SK-N-SH (cell line): ENCODE data around the gene NOS1. TPM values are rescaled to one million over a fixed set of nuclear protein-coding genes. Genes with fewer than 3 reads are reported as not detected.

Source experiments
- CTCF ChIA-PET: fragments of 300-600, 350-600 bp; formaldehyde crosslinking; extraction: SDS; loops from one replicate; lab custom pipeline; 2021; lab: Yijun Ruan, JAX
- POLR2A ChIA-PET: fragments of 350-600 bp; sonication (Branson Sonifier 250); formaldehyde crosslinking; extraction: SDS; loops from one replicate; lab custom pipeline; 2020; ENCODE audit warnings: antibody characterized with exemption, inconsistent platforms; lab: Yijun Ruan, JAX
- DNase-seq: peaks from one replicate; pipeline ENCODE4 v3.0.0; 2012
- H2AFZ ChIP-seq: fragments of 200-600 bp; sonication (generic); 2 replicates; pipeline ENCODE4 v1.8.1; 2016; ENCODE audit warnings: antibody characterized with exemption, mild to moderate bottlenecking, low read depth
- H3F3A ChIP-seq: fragments of 200-600 bp; sonication (generic); replicated peaks from 2 replicates; pipeline ENCODE3; 2016; ENCODE audit warnings: antibody characterized with exemption, mild to moderate bottlenecking; ENCODE audit not compliant: insufficient read depth
- H3K27ac ChIP-seq, 2 experiments: fragments of 200-500 bp in 1 of 2; fragments of 200-600 bp in 1 of 2; sonication (Bioruptor generic) in 1 of 2; sonication (generic), shearing (Covaris generic) in 1 of 2; 2 replicates each; pipeline versions ENCODE4 v1.5.1 to v1.6.1; 2014 to 2016; ENCODE audit warnings: low read depth in 2 of 2, inconsistent platforms in 1 of 2, low read length in 1 of 2, mild to moderate bottlenecking in 1 of 2, mixed read lengths in 1 of 2
- H3K27me3 ChIP-seq: fragments of 200-600 bp; sonication (generic), shearing (Covaris generic); 2 replicates; pipeline ENCODE4 v1.6.1; 2016; ENCODE audit warnings: mixed run types; ENCODE audit not compliant: insufficient read depth
- H3K36me3 ChIP-seq, 2 experiments: fragments of 200-500 bp in 1 of 2; fragments of 200-600 bp in 1 of 2; sonication (Bioruptor generic) in 1 of 2; sonication (generic) in 1 of 2; replicated peaks in 1 of 2; 2 replicates each; pipeline versions ENCODE3 to v1.5.1; 2014 to 2016; ENCODE audit warnings: low read length in 1 of 2, mild to moderate bottlenecking in 1 of 2; ENCODE audit not compliant: insufficient read depth in 2 of 2, control insufficient read depth in 1 of 2
- H3K4me1 ChIP-seq, 2 experiments: fragments of 200-500 bp in 1 of 2; fragments of 200-600 bp in 1 of 2; sonication (Bioruptor generic) in 1 of 2; sonication (generic), shearing (Covaris generic) in 1 of 2; 2 replicates each; pipeline versions ENCODE4 v1.5.1 to v1.6.1; 2014 to 2016; ENCODE audit warnings: low read depth in 1 of 2, low read length in 1 of 2, mixed run types in 1 of 2; ENCODE audit not compliant: insufficient read depth in 2 of 2, control insufficient read depth in 1 of 2
- H3K4me2 ChIP-seq: fragments of 200-600 bp; sonication (generic), shearing (Covaris generic); 2 replicates; pipeline ENCODE4 v1.6.1; 2017; ENCODE audit warnings: mixed run types
- H3K4me3 ChIP-seq, 2 experiments: fragments of 200-500 bp in 1 of 2; fragments of 200-600 bp in 1 of 2; sonication (Bioruptor generic) in 1 of 2; sonication (generic), shearing (Covaris generic) in 1 of 2; 2 replicates each; pipeline versions ENCODE4 v1.5.1 to v1.8.1; 2014 to 2016; ENCODE audit warnings: low read depth in 2 of 2, inconsistent platforms in 1 of 2, low read length in 1 of 2, mild to moderate bottlenecking in 1 of 2, mixed read lengths in 1 of 2, moderate library complexity in 1 of 2
- H3K79me2 ChIP-seq: fragments of 200-600 bp; sonication (generic); 2 replicates; pipeline ENCODE4 v1.8.1; 2017; ENCODE audit warnings: mild to moderate bottlenecking; ENCODE audit not compliant: insufficient read depth
- H3K9ac ChIP-seq: fragments of 200-600 bp; sonication (generic); 2 replicates; pipeline ENCODE4 v1.6.1; 2017; ENCODE audit warnings: mixed run types
- H3K9me2 ChIP-seq: fragments of 200-600 bp; sonication (generic); 2 replicates; pipeline ENCODE4 v1.6.1; 2017; ENCODE audit warnings: mixed run types
- H3K9me3 ChIP-seq: fragments of 200-600 bp; sonication (generic); 2 replicates; pipeline ENCODE4 v1.6.1; 2017; ENCODE audit warnings: mixed run types, mild to moderate bottlenecking, moderate library complexity
- H4K20me1 ChIP-seq: fragments of 200-600 bp; sonication (generic); 2 replicates; pipeline ENCODE4 v1.6.1; 2017; ENCODE audit warnings: mild to moderate bottlenecking, mixed run types; ENCODE audit not compliant: insufficient read depth
- CHD2 ChIP-seq: fragments of 150-350 bp; IDR thresholded peaks from 2 replicates; pipeline ENCODE4 v1.6.1; 2018; ENCODE audit warnings: low read length; ENCODE audit not compliant: partially characterized antibody
- EP300 ChIP-seq, 2 experiments: IDR thresholded peaks; 2 replicates each; pipeline versions ENCODE4 v1.4.0 to v1.6.1; 2012; ENCODE audit warnings: borderline replicate concordance in 1 of 2, low read depth in 1 of 2, low read length in 1 of 2
- EZH2phosphoT487 ChIP-seq: fragments of 200-600 bp; sonication (generic); IDR thresholded peaks from 2 replicates; pipeline ENCODE4 v1.6.1; 2017; ENCODE audit warnings: low read depth, mixed run types, mild to moderate bottlenecking, antibody characterized with exemption, moderate library complexity, borderline replicate concordance
- FOXJ3 ChIP-seq: sonication (generic); formaldehyde crosslinking; IDR thresholded peaks from 2 replicates; pipeline ENCODE4 v1.5.1; 2020; ENCODE audit warnings: mild to moderate bottlenecking, missing genetic modification reagents
- FOXM1 ChIP-seq: IDR thresholded peaks from 2 replicates; pipeline ENCODE4 v1.4.0; 2012; ENCODE audit warnings: low read depth, mild to moderate bottlenecking
- GABPA ChIP-seq: IDR thresholded peaks from 2 replicates; pipeline ENCODE4 v1.4.0; 2012; ENCODE audit warnings: low read depth, mild to moderate bottlenecking
- JUND ChIP-seq: IDR thresholded peaks from 2 replicates; pipeline ENCODE4 v1.4.0; 2012
- POLR2AphosphoS5 ChIP-seq: IDR thresholded peaks from 2 replicates; pipeline ENCODE4 v1.6.1; 2012; ENCODE audit warnings: low read depth, low read length
- RAD21 ChIP-seq: IDR thresholded peaks from 2 replicates; pipeline ENCODE4 v1.6.1; 2012; ENCODE audit warnings: mild to moderate bottlenecking, low read length
- RFX5 ChIP-seq: IDR thresholded peaks from 2 replicates; pipeline ENCODE4 v1.6.1; 2012; ENCODE audit warnings: mild to moderate bottlenecking, improper control_type of control experiment, low read length
- RXRA ChIP-seq: IDR thresholded peaks from 2 replicates; pipeline ENCODE4 v1.4.0; 2012; ENCODE audit warnings: low read depth, mild to moderate bottlenecking, borderline replicate concordance
- SMC3 ChIP-seq: IDR thresholded peaks from 2 replicates; pipeline ENCODE4 v1.6.1; 2012; ENCODE audit warnings: low read depth, low read length, improper control_type of control experiment
- TCF12 ChIP-seq: IDR thresholded peaks from 2 replicates; pipeline ENCODE4 v1.4.0; 2012
- TEAD4 ChIP-seq: IDR thresholded peaks from 2 replicates; pipeline ENCODE4 v1.4.0; 2012; ENCODE audit warnings: mild to moderate bottlenecking, borderline replicate concordance; ENCODE audit not compliant: insufficient read depth
- YY1 ChIP-seq: IDR thresholded peaks from 2 replicates; pipeline ENCODE4 v1.4.0; 2012; ENCODE audit warnings: low read depth, mild to moderate bottlenecking
- WGBS: methylation state at CpG from one replicate; pipeline ENCODE4 v1.1.6; 2017; ENCODE audit warnings: low lambda C conversion rate; 5-methylcytosine and 5-hydroxymethylcytosine counted together
- polyA plus RNA-seq, 3 experiments: library from polyadenylated mRNA; depleted of rRNA; stranded (reverse); fragments of >200 nt; gene quantifications; 2 replicates each; pipeline ENCODE4 v1.2.3, GENCODE V29; 2012
- TF ChIP-seq, protein P1 (sequence below): IDR thresholded peaks from 2 replicates; pipeline ENCODE4 v1.6.1; 2012; ENCODE audit warnings: mild to moderate bottlenecking, low read depth, low read length, moderate library complexity
- TF ChIP-seq, protein P2 (sequence below): IDR thresholded peaks from 2 replicates; pipeline ENCODE4 v1.4.0; 2012; ENCODE audit warnings: low read depth
- TF ChIP-seq, protein P3 (sequence below): IDR thresholded peaks from 2 replicates; pipeline ENCODE4 v1.4.0; 2012; ENCODE audit warnings: low read depth, borderline replicate concordance
- TF ChIP-seq, protein P4 (sequence below): IDR thresholded peaks from 2 replicates; pipeline ENCODE4; 2012

The NOS1 gene
- polyA plus RNA-seq, 1 of the 3 experiments (the other 2 are of a cell fraction) = 0.02 TPM

DNA sequence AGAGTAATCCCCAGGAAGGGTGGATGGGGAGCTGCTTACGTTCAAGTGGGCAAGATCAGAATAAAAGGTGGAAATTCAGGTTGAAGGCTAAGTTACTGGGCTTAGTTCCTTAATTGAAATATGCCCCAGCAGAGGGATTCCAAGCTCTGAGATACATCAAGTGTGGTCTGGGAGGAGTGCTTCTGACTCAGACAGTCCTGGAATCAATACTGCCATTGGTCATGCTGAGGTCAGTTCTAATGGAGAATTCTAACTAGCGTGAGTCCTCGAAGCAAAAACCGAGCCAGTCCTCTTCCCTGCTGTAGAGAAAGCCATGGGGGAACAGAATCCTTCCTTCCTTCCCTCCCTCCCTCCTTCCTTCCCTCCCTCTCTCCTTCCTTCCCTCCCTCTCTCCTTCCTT is 39.9 kb downstream of the NOS1 start:
- no peaks in the 10 kb centered on the region for H3K4me1 ChIP-seq
- H2AFZ ChIP-seq = no peak overlapping the region
- H3K36me3 ChIP-seq = no peaks in the 10 kb centered on the region
- H3K9me3 ChIP-seq = no peaks in the 10 kb centered on the region
- no peaks in the 10 kb centered on the region for H3F3A ChIP-seq
- H3K9ac ChIP-seq = no peak overlapping the region
- no peaks in the 10 kb centered on the region for H3K9me2 ChIP-seq
- WGBS = 39% methylated on average over 4 of the region's 4 CpGs
- POLR2A ChIA-PET = no interaction called here
- no peak overlapping the region for H3K27ac ChIP-seq
- TF ChIP-seq FOXJ3 (no peak), RXRA (no peak), TCF12 (no peak)
- TF ChIP-seq, protein P1, sequence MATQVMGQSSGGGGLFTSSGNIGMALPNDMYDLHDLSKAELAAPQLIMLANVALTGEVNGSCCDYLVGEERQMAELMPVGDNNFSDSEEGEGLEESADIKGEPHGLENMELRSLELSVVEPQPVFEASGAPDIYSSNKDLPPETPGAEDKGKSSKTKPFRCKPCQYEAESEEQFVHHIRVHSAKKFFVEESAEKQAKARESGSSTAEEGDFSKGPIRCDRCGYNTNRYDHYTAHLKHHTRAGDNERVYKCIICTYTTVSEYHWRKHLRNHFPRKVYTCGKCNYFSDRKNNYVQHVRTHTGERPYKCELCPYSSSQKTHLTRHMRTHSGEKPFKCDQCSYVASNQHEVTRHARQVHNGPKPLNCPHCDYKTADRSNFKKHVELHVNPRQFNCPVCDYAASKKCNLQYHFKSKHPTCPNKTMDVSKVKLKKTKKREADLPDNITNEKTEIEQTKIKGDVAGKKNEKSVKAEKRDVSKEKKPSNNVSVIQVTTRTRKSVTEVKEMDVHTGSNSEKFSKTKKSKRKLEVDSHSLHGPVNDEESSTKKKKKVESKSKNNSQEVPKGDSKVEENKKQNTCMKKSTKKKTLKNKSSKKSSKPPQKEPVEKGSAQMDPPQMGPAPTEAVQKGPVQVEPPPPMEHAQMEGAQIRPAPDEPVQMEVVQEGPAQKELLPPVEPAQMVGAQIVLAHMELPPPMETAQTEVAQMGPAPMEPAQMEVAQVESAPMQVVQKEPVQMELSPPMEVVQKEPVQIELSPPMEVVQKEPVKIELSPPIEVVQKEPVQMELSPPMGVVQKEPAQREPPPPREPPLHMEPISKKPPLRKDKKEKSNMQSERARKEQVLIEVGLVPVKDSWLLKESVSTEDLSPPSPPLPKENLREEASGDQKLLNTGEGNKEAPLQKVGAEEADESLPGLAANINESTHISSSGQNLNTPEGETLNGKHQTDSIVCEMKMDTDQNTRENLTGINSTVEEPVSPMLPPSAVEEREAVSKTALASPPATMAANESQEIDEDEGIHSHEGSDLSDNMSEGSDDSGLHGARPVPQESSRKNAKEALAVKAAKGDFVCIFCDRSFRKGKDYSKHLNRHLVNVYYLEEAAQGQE = no peak
- H3K27me3 ChIP-seq = no peaks in the 10 kb centered on the region
- CTCF ChIA-PET = no interaction called here
- no peak overlapping the region for H3K4me2 ChIP-seq
- H3K4me3 ChIP-seq = no peak overlapping the region
- no peaks in the 10 kb centered on the region for H3K79me2 ChIP-seq
- no peak for DNase-seq
- H4K20me1 ChIP-seq = no peaks in the 10 kb centered on the region

DNA sequence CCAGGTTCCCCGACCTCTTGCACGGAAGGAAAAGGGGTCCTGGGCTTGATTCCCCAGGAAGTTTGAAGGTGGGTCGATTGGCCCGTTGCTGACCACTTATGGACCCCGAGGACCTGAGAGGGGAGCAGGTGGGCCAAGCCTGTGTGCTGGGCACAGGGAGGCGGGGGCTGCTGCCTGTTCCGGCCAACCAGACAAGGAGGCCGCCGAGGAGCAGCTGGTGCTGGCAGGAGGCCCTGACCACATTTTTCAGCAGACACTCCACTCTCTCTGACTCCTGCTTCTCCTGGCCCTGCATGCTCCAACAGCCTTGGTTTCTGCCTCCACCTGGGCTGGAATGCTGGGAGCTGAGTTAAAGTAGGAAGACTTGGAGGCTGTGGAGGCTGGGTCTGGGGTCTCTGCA is 42.8 kb downstream of the NOS1 start:
- Histone ChIP-seq H3F3A (no peaks in the 10 kb centered on the region), H3K9me2 (no peaks in the 10 kb centered on the region), H3K9ac (no peak overlapping the region), H3K4me3 (no peak overlapping the region), H3K9me3 (no peaks in the 10 kb centered on the region), H3K27ac (no peak overlapping the region), H3K4me2 (no peak overlapping the region), H3K4me1 (no peaks in the 10 kb centered on the region), H4K20me1 (no peaks in the 10 kb centered on the region), H3K36me3 (no peaks in the 10 kb centered on the region), H3K27me3 (no peaks in the 10 kb centered on the region), H3K79me2 (no peaks in the 10 kb centered on the region), H2AFZ (no peak overlapping the region)
- no peak for DNase-seq
- TF ChIP-seq GABPA = no peak
- TF ChIP-seq, protein P2, sequence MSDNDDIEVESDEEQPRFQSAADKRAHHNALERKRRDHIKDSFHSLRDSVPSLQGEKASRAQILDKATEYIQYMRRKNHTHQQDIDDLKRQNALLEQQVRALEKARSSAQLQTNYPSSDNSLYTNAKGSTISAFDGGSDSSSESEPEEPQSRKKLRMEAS = no peak
- TF ChIP-seq FOXM1 = no peak
- no peak for TF ChIP-seq SMC3
- no peak for TF ChIP-seq YY1
- TF ChIP-seq, protein P3, sequence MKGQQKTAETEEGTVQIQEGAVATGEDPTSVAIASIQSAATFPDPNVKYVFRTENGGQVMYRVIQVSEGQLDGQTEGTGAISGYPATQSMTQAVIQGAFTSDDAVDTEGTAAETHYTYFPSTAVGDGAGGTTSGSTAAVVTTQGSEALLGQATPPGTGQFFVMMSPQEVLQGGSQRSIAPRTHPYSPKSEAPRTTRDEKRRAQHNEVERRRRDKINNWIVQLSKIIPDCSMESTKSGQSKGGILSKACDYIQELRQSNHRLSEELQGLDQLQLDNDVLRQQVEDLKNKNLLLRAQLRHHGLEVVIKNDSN = no peak
- TF ChIP-seq TEAD4 = no peak
- TF ChIP-seq, protein P4, sequence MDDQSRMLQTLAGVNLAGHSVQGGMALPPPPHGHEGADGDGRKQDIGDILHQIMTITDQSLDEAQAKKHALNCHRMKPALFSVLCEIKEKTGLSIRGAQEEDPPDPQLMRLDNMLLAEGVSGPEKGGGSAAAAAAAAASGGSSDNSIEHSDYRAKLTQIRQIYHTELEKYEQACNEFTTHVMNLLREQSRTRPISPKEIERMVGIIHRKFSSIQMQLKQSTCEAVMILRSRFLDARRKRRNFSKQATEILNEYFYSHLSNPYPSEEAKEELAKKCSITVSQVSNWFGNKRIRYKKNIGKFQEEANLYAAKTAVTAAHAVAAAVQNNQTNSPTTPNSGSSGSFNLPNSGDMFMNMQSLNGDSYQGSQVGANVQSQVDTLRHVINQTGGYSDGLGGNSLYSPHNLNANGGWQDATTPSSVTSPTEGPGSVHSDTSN = no peak
- TF ChIP-seq RXRA = no peak
- TF ChIP-seq EP300 (IDR thresholded peaks at IDR 0.05; ENCODE audit: borderline replicate concordance in 1 of 2, low read depth in 1 of 2, low read length in 1 of 2) = no peak
- TF ChIP-seq POLR2AphosphoS5 = no peak
- TF ChIP-seq, protein P1 = no peak
- TF ChIP-seq TCF12 = no peak
- no peak for TF ChIP-seq EZH2phosphoT487
- TF ChIP-seq CHD2 = no peak
- no peak for TF ChIP-seq RFX5
- TF ChIP-seq JUND = no peak
- no peak for TF ChIP-seq RAD21
- ChIA-PET CTCF (interaction anchor here (0.6 to 1.3 kb wide), 4 partner anchors 82 to 548 kb away, joined by 3 read pairs; no protein-coding TSS in a partner anchor), POLR2A (no interaction called here)
- WGBS = 13% methylated on average over 5 of the region's 9 CpGs
